Neuronal stem cell (in vitro differentiated cells): ENCODE data around the gene PDGFB.

Source experiments
- DNase-seq: peaks from one replicate; pipeline ENCODE4 v3.0.0-alpha.2; 2013; ENCODE audit warnings: low spot score
- H2AFZ ChIP-seq: one replicate; pipeline ENCODE4 v1.6.1; 2013; ENCODE audit warnings: mild to moderate bottlenecking, low read length, inconsistent platforms
- H2AK5ac ChIP-seq: 2 replicates; pipeline ENCODE4 v1.6.1; 2013; ENCODE audit warnings: low read depth, mild to moderate bottlenecking, inconsistent platforms, low read length, moderate library complexity, mixed read lengths
- H2BK120ac ChIP-seq: 2 replicates; pipeline ENCODE4 v1.6.1; 2013; ENCODE audit warnings: low read depth, mild to moderate bottlenecking, inconsistent platforms, low read length, moderate library complexity, mixed read lengths
- H2BK12ac ChIP-seq: one replicate; pipeline ENCODE4 v1.6.1; 2013; ENCODE audit warnings: low read length, inconsistent platforms
- H2BK15ac ChIP-seq: 2 replicates; pipeline ENCODE4 v1.6.1; 2013; ENCODE audit warnings: mild to moderate bottlenecking, low read length, inconsistent platforms, mixed read lengths
- H2BK5ac ChIP-seq: one replicate; pipeline ENCODE4 v1.6.1; 2013; ENCODE audit warnings: inconsistent platforms, mild to moderate bottlenecking, low read length, moderate library complexity
- H3K14ac ChIP-seq: one replicate; pipeline ENCODE4 v1.6.1; 2013; ENCODE audit warnings: low read length, inconsistent platforms
- H3K18ac ChIP-seq: 2 replicates; pipeline ENCODE4 v1.6.1; 2013; ENCODE audit warnings: low read length, inconsistent platforms
- H3K23ac ChIP-seq: 2 replicates; pipeline ENCODE4 v1.6.1; 2013; ENCODE audit warnings: low read depth, mild to moderate bottlenecking, mixed read lengths, low read length, inconsistent platforms; ENCODE audit not compliant: poor library complexity
- H3K27ac ChIP-seq: replicated peaks from 3 replicates; pipeline ENCODE4 v1.5.1; 2013; ENCODE audit warnings: low read length, inconsistent platforms
- H3K27me3 ChIP-seq, 3 experiments: 2 replicates each; pipeline ENCODE4 v1.6.1; 2013; ENCODE audit warnings: low read length in 3 of 3, mild to moderate bottlenecking in 2 of 3, inconsistent platforms in 1 of 3, low read depth in 1 of 3, mixed read lengths in 1 of 3, moderate library complexity in 1 of 3; ENCODE audit not compliant: control insufficient read depth in 3 of 3, insufficient read depth in 3 of 3
- H3K36me3 ChIP-seq, 2 donors: replicated peaks in 1 of 2; 2 replicates each; pipeline ENCODE4 v1.6.1; 2013; ENCODE audit warnings: low read length in 2 of 2; ENCODE audit not compliant: control insufficient read depth in 2 of 2, insufficient read depth in 2 of 2
- H3K4ac ChIP-seq: 2 replicates; pipeline ENCODE4 v1.6.1; 2013; ENCODE audit warnings: inconsistent platforms, mild to moderate bottlenecking, low read length, moderate library complexity
- H3K4me1 ChIP-seq, 2 donors: 1 replicate in 1 of 2; 2 replicates in 1 of 2; pipeline ENCODE4 v1.6.1; 2013; ENCODE audit warnings: low read length in 2 of 2, low read depth in 1 of 2; ENCODE audit not compliant: control insufficient read depth in 2 of 2, insufficient read depth in 1 of 2
- H3K4me2 ChIP-seq: one replicate; pipeline ENCODE4 v1.6.1; 2013; ENCODE audit warnings: mild to moderate bottlenecking, low read length, inconsistent platforms; ENCODE audit not compliant: insufficient read depth, poor library complexity, severe bottlenecking
- H3K4me3 ChIP-seq, 2 donors: 2 replicates each; pipeline ENCODE4 v1.5.1; 2013; ENCODE audit warnings: low read length in 2 of 2, mild to moderate bottlenecking in 2 of 2, inconsistent platforms in 1 of 2, moderate library complexity in 1 of 2
- H3K79me1 ChIP-seq: one replicate; pipeline ENCODE4 v1.6.1; 2013; ENCODE audit warnings: low read depth, mild to moderate bottlenecking, inconsistent platforms, low read length, moderate library complexity
- H3K9ac ChIP-seq: one replicate; pipeline ENCODE4 v1.6.1; 2013; ENCODE audit warnings: mild to moderate bottlenecking, low read depth, low read length, inconsistent platforms; ENCODE audit not compliant: poor library complexity
- H3K9me3 ChIP-seq, 2 donors: replicated peaks in 1 of 2; 2 replicates each; pipeline versions ENCODE3 to v1.6.1; 2013; ENCODE audit warnings: low read length in 2 of 2, mild to moderate bottlenecking in 2 of 2, inconsistent platforms in 1 of 2, low read depth in 1 of 2, mixed read lengths in 1 of 2, moderate library complexity in 1 of 2; ENCODE audit not compliant: control insufficient read depth in 2 of 2, insufficient read depth in 1 of 2
- H4K8ac ChIP-seq: one replicate; pipeline ENCODE4 v1.6.1; 2013; ENCODE audit warnings: low read depth, mild to moderate bottlenecking, inconsistent platforms, low read length, moderate library complexity
- H4K91ac ChIP-seq: one replicate; pipeline ENCODE4 v1.6.1; 2013; ENCODE audit warnings: low read length, low read depth, mild to moderate bottlenecking, inconsistent platforms; ENCODE audit not compliant: poor library complexity
- WGBS, 2 donors: extraction: QIAGEN DNeasy Blood & Tissue Kit; methylation state at CpG; one replicate each; pipeline ENCODE4 v1.1.7; 2013; ENCODE audit warnings: missing lambda C conversion rate in 2 of 2, mixed read lengths in 1 of 2; ENCODE audit not compliant: insufficient read length in 2 of 2, insufficient replicate concordance in 1 of 2; ENCODE audit errors: extremely low coverage in 2 of 2; 5-methylcytosine and 5-hydroxymethylcytosine counted together

Gene PDGFB

GRCh38 chr22:39176714-39177455 lies 67.9 kb downstream of the PDGFB start:
- H3K4ac ChIP-seq, result peak overlapping the region; percentile 60
- no CpG with 5 or more reads among the region's 14 CpGs for WGBS, 2 donors

GRCh38 chr22:39176143-39176713 lies 68.6 kb downstream of the PDGFB start:
- Histone ChIP-seq H3K9ac (no peak overlapping the region), H3K23ac (peak overlapping the region; percentile 8), H2BK5ac (peak overlapping the region; percentile 88), H3K4me2 (no peak overlapping the region), H3K14ac (no peak overlapping the region), H3K9me3 (no peaks in the 10 kb centered on the region), H3K4me3 (no peak overlapping the region), H3K27me3 (no peaks in the 10 kb centered on the region), H4K91ac (peak overlapping the region; percentile 41), H3K27ac (peak overlapping the region; percentile 65), H3K18ac (peak overlapping the region; percentile 98), H4K8ac (peak overlapping the region; percentile 25), H3K4ac (no peak overlapping the region), H3K79me1 (no peaks in the 10 kb centered on the region), H2BK12ac (peak overlapping the region; percentile 95), H3K36me3 (no peaks in the 10 kb centered on the region), H2AFZ (no peak overlapping the region), H2BK15ac (peak overlapping the region; percentile 32), H3K4me1 (peaks cover 55 to 57% of the 10 kb centered on the region in 2 donors), H2BK120ac (peak overlapping the region; percentile 49), H2AK5ac (peak overlapping the region; percentile 96)
- DNase-seq, result peak; percentile 69
- no CpG with 5 or more reads among the region's 23 CpGs for WGBS, 2 donors

More at GRCh38 chr22:39176714-39177455, 67.9 kb downstream of the PDGFB start:
- Histone ChIP-seq H3K36me3 (no peaks in the 10 kb centered on the region), H4K91ac (peak overlapping the region; percentile 35), H3K14ac (peak overlapping the region; percentile 50), H4K8ac (no peak overlapping the region), H3K4me1 (peaks cover 51 to 52% of the 10 kb centered on the region in 2 donors), H2AK5ac (peak overlapping the region; percentile 96), H2BK120ac (peak overlapping the region; percentile 33), H2AFZ (peak overlapping the region; percentile 64), H3K4me3 (no peak overlapping the region), H3K4me2 (no peak overlapping the region), H3K79me1 (no peaks in the 10 kb centered on the region), H2BK15ac (peak overlapping the region; percentile 32), H3K23ac (peak overlapping the region; percentile 8), H3K27ac (peak overlapping the region; percentile 29), H3K9me3 (peaks cover 0 to 2% of the 10 kb centered on the region in 2 donors), H3K18ac (peak overlapping the region; percentile 98), H3K9ac (peak overlapping the region; percentile 61), H2BK5ac (peak overlapping the region; percentile 88), H2BK12ac (peak overlapping the region; percentile 78), H3K27me3 (no peaks in the 10 kb centered on the region)
- DNase-seq, result no peak

- Histone ChIP-seq H2BK15ac (peak overlapping the region; percentile 72), H3K23ac (peak overlapping the region; percentile 8), H3K14ac (no peak overlapping the region), H3K18ac (peak overlapping the region; percentile 97), H3K27me3 (no peaks in the 10 kb centered on the region), H3K27ac (peak overlapping the region; percentile 65), H2AFZ (no peak overlapping the region), H3K4me2 (no peak overlapping the region), H3K9ac (no peak overlapping the region), H2AK5ac (peak overlapping the region; percentile 57), H3K79me1 (no peaks in the 10 kb centered on the region), H2BK5ac (peak overlapping the region; percentile 88), H3K36me3 (no peaks in the 10 kb centered on the region), H3K4ac (peak overlapping the region; percentile 60), H3K4me1 (peaks cover 59 to 61% of the 10 kb centered on the region in 2 donors), H2BK12ac (peak overlapping the region; percentile 95), H3K4me3 (no peak overlapping the region), H3K9me3 (no peaks in the 10 kb centered on the region), H4K8ac (peak overlapping the region; percentile 25), H2BK120ac (peak overlapping the region; percentile 49), H4K91ac (peak overlapping the region; percentile 41)
- WGBS, 2 donors, result no CpG with 5 or more reads among the region's 18 CpGs
- DNase-seq, result no peak
Observed at GRCh38 chr22:39175353-39176142, 69.2 kb downstream of the PDGFB start.
